SK-N-SH (cell line): ENCODE data around the gene TNFRSF12A. TPM values are rescaled to one million over a fixed set of nuclear protein-coding genes. Genes with fewer than 3 reads are reported as not detected.

Source experiments
- CTCF ChIA-PET: fragments of 300-600, 350-600 bp; formaldehyde crosslinking; extraction: SDS; loops from one replicate; lab custom pipeline; 2021; lab: Yijun Ruan, JAX
- POLR2A ChIA-PET: fragments of 350-600 bp; sonication (Branson Sonifier 250); formaldehyde crosslinking; extraction: SDS; loops from one replicate; lab custom pipeline; 2020; ENCODE audit warnings: antibody characterized with exemption, inconsistent platforms; lab: Yijun Ruan, JAX
- DNase-seq: peaks from one replicate; pipeline ENCODE4 v3.0.0; 2012
- H2AFZ ChIP-seq: fragments of 200-600 bp; sonication (generic); 2 replicates; pipeline ENCODE4 v1.8.1; 2016; ENCODE audit warnings: antibody characterized with exemption, mild to moderate bottlenecking, low read depth
- H3F3A ChIP-seq: fragments of 200-600 bp; sonication (generic); replicated peaks from 2 replicates; pipeline ENCODE3; 2016; ENCODE audit warnings: antibody characterized with exemption, mild to moderate bottlenecking; ENCODE audit not compliant: insufficient read depth
- H3K27ac ChIP-seq, 2 experiments: fragments of 200-500 bp in 1 of 2; fragments of 200-600 bp in 1 of 2; sonication (Bioruptor generic) in 1 of 2; sonication (generic), shearing (Covaris generic) in 1 of 2; 2 replicates each; pipeline versions ENCODE4 v1.5.1 to v1.6.1; 2014 to 2016; ENCODE audit warnings: low read depth in 2 of 2, inconsistent platforms in 1 of 2, low read length in 1 of 2, mild to moderate bottlenecking in 1 of 2, mixed read lengths in 1 of 2
- H3K27me3 ChIP-seq: fragments of 200-600 bp; sonication (generic), shearing (Covaris generic); 2 replicates; pipeline ENCODE4 v1.6.1; 2016; ENCODE audit warnings: mixed run types; ENCODE audit not compliant: insufficient read depth
- H3K36me3 ChIP-seq, 2 experiments: fragments of 200-500 bp in 1 of 2; fragments of 200-600 bp in 1 of 2; sonication (Bioruptor generic) in 1 of 2; sonication (generic) in 1 of 2; replicated peaks in 1 of 2; 2 replicates each; pipeline versions ENCODE3 to v1.5.1; 2014 to 2016; ENCODE audit warnings: low read length in 1 of 2, mild to moderate bottlenecking in 1 of 2; ENCODE audit not compliant: insufficient read depth in 2 of 2, control insufficient read depth in 1 of 2
- H3K4me1 ChIP-seq, 2 experiments: fragments of 200-500 bp in 1 of 2; fragments of 200-600 bp in 1 of 2; sonication (Bioruptor generic) in 1 of 2; sonication (generic), shearing (Covaris generic) in 1 of 2; 2 replicates each; pipeline versions ENCODE4 v1.5.1 to v1.6.1; 2014 to 2016; ENCODE audit warnings: low read depth in 1 of 2, low read length in 1 of 2, mixed run types in 1 of 2; ENCODE audit not compliant: insufficient read depth in 2 of 2, control insufficient read depth in 1 of 2
- H3K4me2 ChIP-seq: fragments of 200-600 bp; sonication (generic), shearing (Covaris generic); 2 replicates; pipeline ENCODE4 v1.6.1; 2017; ENCODE audit warnings: mixed run types
- H3K4me3 ChIP-seq, 2 experiments: fragments of 200-500 bp in 1 of 2; fragments of 200-600 bp in 1 of 2; sonication (Bioruptor generic) in 1 of 2; sonication (generic), shearing (Covaris generic) in 1 of 2; 2 replicates each; pipeline versions ENCODE4 v1.5.1 to v1.8.1; 2014 to 2016; ENCODE audit warnings: low read depth in 2 of 2, inconsistent platforms in 1 of 2, low read length in 1 of 2, mild to moderate bottlenecking in 1 of 2, mixed read lengths in 1 of 2, moderate library complexity in 1 of 2
- H3K79me2 ChIP-seq: fragments of 200-600 bp; sonication (generic); 2 replicates; pipeline ENCODE4 v1.8.1; 2017; ENCODE audit warnings: mild to moderate bottlenecking; ENCODE audit not compliant: insufficient read depth
- H3K9ac ChIP-seq: fragments of 200-600 bp; sonication (generic); 2 replicates; pipeline ENCODE4 v1.6.1; 2017; ENCODE audit warnings: mixed run types
- H3K9me2 ChIP-seq: fragments of 200-600 bp; sonication (generic); 2 replicates; pipeline ENCODE4 v1.6.1; 2017; ENCODE audit warnings: mixed run types
- H3K9me3 ChIP-seq: fragments of 200-600 bp; sonication (generic); 2 replicates; pipeline ENCODE4 v1.6.1; 2017; ENCODE audit warnings: mixed run types, mild to moderate bottlenecking, moderate library complexity
- H4K20me1 ChIP-seq: fragments of 200-600 bp; sonication (generic); 2 replicates; pipeline ENCODE4 v1.6.1; 2017; ENCODE audit warnings: mild to moderate bottlenecking, mixed run types; ENCODE audit not compliant: insufficient read depth
- EZH2phosphoT487 ChIP-seq: fragments of 200-600 bp; sonication (generic); IDR thresholded peaks from 2 replicates; pipeline ENCODE4 v1.6.1; 2017; ENCODE audit warnings: low read depth, mixed run types, mild to moderate bottlenecking, antibody characterized with exemption, moderate library complexity, borderline replicate concordance
- GABPA ChIP-seq: IDR thresholded peaks from 2 replicates; pipeline ENCODE4 v1.4.0; 2012; ENCODE audit warnings: low read depth, mild to moderate bottlenecking
- GATA2 ChIP-seq: sonication (generic); formaldehyde crosslinking; IDR thresholded peaks from 2 replicates; pipeline ENCODE4 v1.5.0; 2020; ENCODE audit warnings: mild to moderate bottlenecking, missing genetic modification reagents
- JUND ChIP-seq: IDR thresholded peaks from 2 replicates; pipeline ENCODE4 v1.4.0; 2012
- POLR2AphosphoS5 ChIP-seq: IDR thresholded peaks from 2 replicates; pipeline ENCODE4 v1.6.1; 2012; ENCODE audit warnings: low read depth, low read length
- REST ChIP-seq: IDR thresholded peaks from 2 replicates; pipeline ENCODE4 v1.6.1; 2012; ENCODE audit warnings: mild to moderate bottlenecking, low read depth, low read length, moderate library complexity
- RFX5 ChIP-seq: IDR thresholded peaks from 2 replicates; pipeline ENCODE4 v1.6.1; 2012; ENCODE audit warnings: mild to moderate bottlenecking, improper control_type of control experiment, low read length
- SMC3 ChIP-seq: IDR thresholded peaks from 2 replicates; pipeline ENCODE4 v1.6.1; 2012; ENCODE audit warnings: low read depth, low read length, improper control_type of control experiment
- TCF12 ChIP-seq: IDR thresholded peaks from 2 replicates; pipeline ENCODE4 v1.4.0; 2012
- TEAD4 ChIP-seq: IDR thresholded peaks from 2 replicates; pipeline ENCODE4 v1.4.0; 2012; ENCODE audit warnings: mild to moderate bottlenecking, borderline replicate concordance; ENCODE audit not compliant: insufficient read depth
- ZBTB33 ChIP-seq: IDR thresholded peaks from 2 replicates; pipeline ENCODE4 v1.4.0; 2012; ENCODE audit warnings: low read depth, borderline replicate concordance
- WGBS: methylation state at CpG from one replicate; pipeline ENCODE4 v1.1.6; 2017; ENCODE audit warnings: low lambda C conversion rate; 5-methylcytosine and 5-hydroxymethylcytosine counted together
- polyA plus RNA-seq, 3 experiments: library from polyadenylated mRNA; depleted of rRNA; stranded (reverse); fragments of >200 nt; gene quantifications; 2 replicates each; pipeline ENCODE4 v1.2.3, GENCODE V29; 2012

TNFRSF12A gene
- polyA plus RNA-seq, 1 of the 3 experiments (the other 2 are of a cell fraction), result 374 TPM

GRCh38 chr16:3032624-3033023 lies 12.5 kb downstream of the TNFRSF12A start:
- no peak overlapping the region for H3K4me2 ChIP-seq
- CTCF ChIA-PET, result interaction anchor here (0.9 to 9.8 kb wide), 12 partner anchors 10 to 96 kb away, joined by 3 to 141 read pairs (median 12); partner anchors contain the start of genes CLDN6, CLDN9, HCFC1R1 and MMP25
- POLR2A ChIA-PET, result no interaction called here

More at GRCh38 chr16:3032624-3033023, 12.5 kb downstream of the TNFRSF12A start:
- DNase-seq, result no peak
- TF ChIP-seq TCF12, result no peak
- no peak for TF ChIP-seq TEAD4
- TF ChIP-seq POLR2AphosphoS5, result no peak
- TF ChIP-seq JUND, result no peak
- no peak for TF ChIP-seq ZBTB33
- no peak for TF ChIP-seq GABPA
- TF ChIP-seq REST, result no peak
- no peak for TF ChIP-seq RFX5
- no peak for TF ChIP-seq GATA2 (CRISPR knock-in tag)
- TF ChIP-seq SMC3, result no peak
- TF ChIP-seq EZH2phosphoT487, result no peak
- Histone ChIP-seq H3K27me3 (peaks cover 58% of the 10 kb centered on the region), H3K4me3 (no peak overlapping the region), H3K9me2 (no peaks in the 10 kb centered on the region), H2AFZ (no peak overlapping the region), H3K4me1 (peaks cover 0 to 2% of the 10 kb centered on the region in 2 experiments; a peak in 1 of 4 replicates), H3K27ac (no peak overlapping the region), H3K9me3 (no peaks in the 10 kb centered on the region), H3K79me2 (no peaks in the 10 kb centered on the region), H4K20me1 (peaks cover 12% of the 10 kb centered on the region), H3F3A (peaks cover 14% of the 10 kb centered on the region), H3K36me3 (peaks cover 2% of the 10 kb centered on the region in 2 experiments), H3K9ac (no peak overlapping the region)
- 17% methylated on average over 7 of the region's 7 CpGs for WGBS
